LNCAP (cell line): Measurements from ENCODE around the gene DOK4.

Experiments used
- CTCF ChIP-seq: fragments of 450-650 bp; IDR thresholded peaks from 2 replicates; pipeline ENCODE4 v1.5.1; 2017; ENCODE audit warnings: mild to moderate bottlenecking

The DOK4 gene

GRCh38 chr16:57527610-57528360 is 41.5 kb upstream of the DOK4 start:
- TF ChIP-seq CTCF = no peak

GRCh38 chr16:57527027-57527426 is 40.7 kb upstream of the DOK4 start:
- TF ChIP-seq CTCF = no peak

- TF ChIP-seq CTCF = no peak
These were observed 40.2 kb upstream of the DOK4 start for GRCh38 chr16:57526498-57526897.

- no peak for TF ChIP-seq CTCF
These were observed 39.5 kb upstream of the DOK4 start for GRCh38 chr16:57525761-57526160.

- no peak for TF ChIP-seq CTCF
These were observed 36.7 kb upstream of the DOK4 start for GRCh38 chr16:57522960-57523359.

- TF ChIP-seq CTCF = peak; percentile 99
These were observed 33.6 kb upstream of the DOK4 start for GRCh38 chr16:57519796-57520360.

GRCh38 chr16:57518922-57519321 is 32.6 kb upstream of the DOK4 start:
- TF ChIP-seq CTCF = no peak
